Epidermal melanocyte (primary cell): Measurements from ENCODE around the gene LRRC34.

Experiments used
- DNase-seq: peaks from one replicate; pipeline ENCODE4 v3.0.0; 2011; ENCODE audit warnings: low spot score; ENCODE audit not compliant: insufficient read length

The LRRC34 gene

DNA sequence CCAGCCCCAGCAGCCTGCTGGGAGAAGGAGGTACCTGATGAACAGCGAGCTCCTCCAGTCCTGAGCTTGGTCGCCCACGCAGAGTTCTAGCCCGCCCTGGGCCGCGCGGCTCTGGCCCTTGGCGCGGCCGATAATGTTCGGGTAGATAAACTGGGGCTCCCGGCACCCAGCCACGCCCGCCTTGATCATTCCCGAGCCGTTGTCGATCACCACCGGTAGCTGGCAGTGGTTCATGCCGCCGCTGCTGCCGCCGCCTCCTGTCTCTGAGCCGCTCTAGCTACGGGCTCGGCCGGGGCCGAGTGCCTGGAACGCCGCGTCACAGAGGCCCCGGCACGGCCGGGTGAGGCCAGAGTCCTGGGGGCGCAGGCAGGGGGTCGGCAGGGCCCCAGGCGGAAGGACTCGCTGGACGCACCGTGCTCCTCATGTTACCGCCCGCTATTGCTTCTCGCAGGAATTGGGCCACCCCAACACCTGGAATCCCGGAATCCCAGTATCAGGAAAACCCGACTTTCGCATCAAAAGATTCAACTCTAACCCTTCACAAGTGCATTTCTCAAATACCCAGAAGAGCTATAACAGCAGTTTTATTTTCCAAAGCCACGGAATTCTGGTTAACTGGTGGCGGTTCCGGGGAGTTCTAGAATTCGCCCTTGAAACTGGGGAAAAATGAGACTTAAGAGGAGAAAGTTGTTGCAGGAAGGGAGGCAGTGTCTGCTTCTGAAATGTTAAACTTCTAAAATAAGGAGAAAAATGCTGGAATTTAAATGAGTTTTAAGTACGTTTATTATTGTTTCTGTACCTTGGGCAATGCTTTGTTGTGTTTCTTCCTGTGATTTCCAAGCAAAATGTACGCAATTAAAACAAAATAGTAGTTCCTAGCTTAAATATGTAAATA is 43.2 kb downstream of the LRRC34 start, which contains the start of gene ACTRT3:
Gene ACTRT3, minus strand, starts transcription at position 275 of the 895 bp plus-strand sequence. Its CDS starts 41 bp downstream, at position 234.
- DNase-seq: no peak

DNA sequence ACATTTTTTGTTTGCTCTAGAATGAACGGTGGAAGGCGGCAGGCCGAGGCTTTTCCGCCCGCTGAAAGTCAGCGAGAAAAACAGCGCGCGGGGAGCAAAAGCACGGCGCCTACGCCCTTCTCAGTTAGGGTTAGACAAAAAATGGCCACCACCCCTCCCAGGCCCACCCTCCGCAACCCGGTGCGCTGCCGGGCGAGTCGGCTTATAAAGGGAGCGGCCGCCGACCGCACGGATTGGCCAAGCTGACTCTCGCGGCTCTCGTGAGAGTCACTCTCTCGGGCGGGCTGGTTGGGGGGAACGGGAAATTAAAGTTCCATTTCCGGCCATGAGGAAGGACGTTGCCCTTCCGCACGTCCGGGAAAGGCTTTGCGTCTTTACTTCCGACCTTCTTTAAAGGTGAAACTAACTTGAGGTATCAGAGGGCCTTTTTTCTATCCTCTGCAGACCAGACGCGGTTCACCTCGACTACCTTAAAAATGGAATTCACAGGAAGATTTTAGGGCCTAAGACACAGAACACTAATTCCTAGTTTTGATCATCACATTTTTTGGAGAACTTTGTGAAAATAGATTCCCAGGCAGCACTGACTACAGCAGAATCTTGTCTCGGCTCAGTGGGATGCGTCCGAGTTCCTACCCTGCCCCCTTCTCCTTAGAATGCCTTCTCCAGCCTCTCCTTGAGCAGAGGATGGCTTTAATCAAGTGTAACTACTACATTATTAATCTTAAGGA is 47.7 kb downstream of the LRRC34 start, which contains the start of gene TERC:
Gene TERC, minus strand, starts transcription at position 179 of the 731 bp plus-strand sequence.
- DNase-seq: peak; percentile 82

DNA sequence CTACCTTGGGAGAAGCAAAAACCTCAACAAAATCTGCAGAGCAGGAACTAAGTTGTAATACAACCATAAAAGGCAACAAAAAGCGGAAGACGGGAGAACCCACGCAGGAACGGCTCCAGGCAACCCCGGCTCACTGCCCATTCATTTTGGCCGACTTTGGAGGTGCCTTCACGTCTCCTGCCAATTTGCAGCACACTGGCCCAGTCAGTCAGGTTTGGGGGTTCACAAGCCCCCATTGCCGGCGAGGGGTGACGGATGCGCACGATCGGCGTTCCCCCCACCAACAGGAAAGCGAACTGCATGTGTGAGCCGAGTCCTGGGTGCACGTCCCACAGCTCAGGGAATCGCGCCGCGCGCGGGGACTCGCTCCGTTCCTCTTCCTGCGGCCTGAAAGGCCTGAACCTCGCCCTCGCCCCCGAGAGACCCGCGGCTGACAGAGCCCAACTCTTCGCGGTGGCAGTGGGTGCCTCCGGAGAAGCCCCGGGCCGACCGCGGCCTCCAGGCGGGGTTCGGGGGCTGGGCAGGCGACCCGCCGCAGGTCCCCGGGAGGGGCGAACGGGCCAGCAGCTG is 48.3 kb downstream of the LRRC34 start:
- DNase-seq: no peak

DNA sequence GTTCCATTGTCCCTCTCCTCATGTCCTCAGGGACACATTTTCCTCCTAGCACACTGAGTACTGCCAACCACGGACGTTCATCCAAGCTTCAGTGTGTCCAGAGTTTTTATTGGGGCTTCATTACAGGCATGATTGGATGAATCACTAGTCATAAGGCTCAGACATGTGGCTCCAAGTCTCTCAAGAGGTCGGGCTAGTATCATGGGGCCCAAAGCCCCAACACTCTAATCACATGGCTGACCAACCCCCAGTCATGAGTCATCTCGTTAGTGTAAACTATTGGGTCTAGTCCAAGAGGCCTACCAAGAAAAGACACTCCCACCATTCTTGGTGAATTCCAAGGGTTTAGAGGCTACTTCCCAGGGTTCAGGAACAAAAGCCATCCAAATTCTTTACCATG is 52.2 kb downstream of the LRRC34 start:
- DNase-seq: no peak

DNA sequence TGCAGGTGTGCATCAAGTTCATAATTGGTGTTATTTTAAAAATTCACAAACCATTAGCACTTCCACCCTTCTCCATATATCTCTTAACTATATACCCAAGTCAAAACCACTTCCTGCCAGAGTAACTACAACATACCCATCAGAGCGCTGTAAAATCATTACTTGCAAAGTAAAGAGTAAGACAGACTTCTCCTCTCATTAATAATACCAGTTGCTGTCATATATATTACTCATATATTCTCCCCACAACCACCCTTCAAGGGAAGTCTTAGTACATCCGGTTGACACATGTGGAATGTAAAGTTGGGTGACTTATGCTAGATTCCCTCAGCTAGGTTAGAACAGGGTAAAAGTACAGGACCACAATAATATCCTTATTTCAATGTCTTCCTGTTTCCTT is 53.4 kb downstream of the LRRC34 start:
- DNase-seq: no peak

DNA sequence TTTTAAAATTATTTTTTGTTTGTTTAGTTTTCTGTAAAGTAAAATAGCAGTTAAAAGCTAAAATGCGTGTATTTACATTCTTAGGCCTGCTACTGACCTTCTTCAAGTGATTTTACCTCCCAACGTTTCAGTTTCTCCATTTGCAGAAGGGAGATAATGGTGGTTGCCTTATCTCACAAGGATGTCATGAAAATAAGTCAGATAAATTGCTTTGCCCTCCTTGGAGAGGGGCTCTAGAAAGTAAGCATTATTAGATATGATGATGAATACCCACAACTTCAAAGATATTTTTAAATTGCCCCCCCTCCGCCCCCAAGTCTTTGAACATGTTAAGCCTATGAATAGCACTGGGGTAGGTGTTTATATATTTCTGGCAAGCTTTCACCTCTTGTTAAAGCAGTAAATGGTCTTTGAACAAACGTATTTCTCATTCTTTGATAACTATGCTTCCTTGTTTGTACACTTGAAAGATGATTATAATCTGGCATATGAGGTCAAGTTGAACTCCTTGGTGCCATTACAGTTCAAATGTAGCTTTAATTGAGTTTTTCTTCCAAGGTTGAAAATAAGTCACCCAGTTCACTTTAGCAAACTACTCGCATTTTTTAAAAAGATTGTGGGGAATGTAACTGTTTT is 54.2 kb downstream of the LRRC34 start:
- no peak for DNase-seq

DNA sequence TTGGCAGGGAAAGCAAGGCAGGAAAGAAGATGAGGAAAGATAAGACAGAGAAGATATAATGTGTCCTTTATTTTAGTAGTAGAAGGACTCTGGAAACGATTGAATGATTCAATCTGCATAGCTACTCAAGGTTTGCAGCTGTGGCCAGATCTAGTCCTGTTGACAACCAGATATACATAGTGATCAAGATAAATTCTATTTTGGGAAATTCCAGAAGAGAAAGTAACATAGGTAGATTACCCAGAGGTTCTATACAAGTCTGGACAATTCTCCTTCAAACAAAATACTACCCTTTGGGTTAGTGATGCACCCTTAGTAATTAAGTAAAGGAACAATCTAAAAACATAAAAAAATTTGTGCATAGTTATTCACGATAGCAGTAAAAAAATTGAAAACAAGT is 57.2 kb downstream of the LRRC34 start:
- DNase-seq: no peak

DNA sequence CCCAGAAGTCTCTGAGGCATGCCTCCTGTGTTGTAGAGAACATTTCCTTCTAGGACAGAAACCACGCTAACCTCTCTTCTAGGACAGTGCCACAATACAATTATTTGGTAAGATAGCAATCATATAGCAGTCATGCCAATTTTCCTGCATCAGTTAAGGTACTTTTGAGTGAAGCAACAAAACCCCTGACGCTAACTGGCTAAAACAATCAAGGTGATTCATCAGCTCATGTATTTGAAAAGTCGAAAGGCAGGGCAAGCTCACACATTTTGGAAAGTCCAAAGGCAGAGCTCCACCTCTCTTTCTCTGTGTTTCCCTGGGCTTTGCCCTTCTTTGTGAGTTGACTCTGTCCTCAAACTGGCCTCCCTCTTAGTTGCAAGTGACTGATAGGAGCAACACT is 58.0 kb downstream of the LRRC34 start:
- no peak for DNase-seq

DNA sequence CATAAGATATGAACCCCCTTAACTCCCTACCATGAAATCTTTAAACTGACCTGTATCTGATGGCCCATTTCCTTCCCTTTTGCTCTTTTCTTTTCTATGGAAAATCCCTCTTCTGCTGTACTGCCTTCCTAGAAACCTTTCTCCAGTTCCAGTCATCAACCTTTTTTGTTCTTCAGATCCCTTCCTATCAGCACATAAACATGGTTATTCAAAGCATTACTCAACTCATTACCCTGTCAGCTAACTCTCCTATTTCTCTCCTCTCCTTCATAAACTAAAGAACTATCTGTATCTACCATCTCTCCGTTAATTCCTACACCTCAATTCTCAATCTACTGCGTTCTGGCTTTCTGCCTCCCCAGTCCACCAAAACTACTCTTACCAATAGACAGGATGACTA is 60.8 kb downstream of the LRRC34 start:
- DNase-seq: no peak

DNA sequence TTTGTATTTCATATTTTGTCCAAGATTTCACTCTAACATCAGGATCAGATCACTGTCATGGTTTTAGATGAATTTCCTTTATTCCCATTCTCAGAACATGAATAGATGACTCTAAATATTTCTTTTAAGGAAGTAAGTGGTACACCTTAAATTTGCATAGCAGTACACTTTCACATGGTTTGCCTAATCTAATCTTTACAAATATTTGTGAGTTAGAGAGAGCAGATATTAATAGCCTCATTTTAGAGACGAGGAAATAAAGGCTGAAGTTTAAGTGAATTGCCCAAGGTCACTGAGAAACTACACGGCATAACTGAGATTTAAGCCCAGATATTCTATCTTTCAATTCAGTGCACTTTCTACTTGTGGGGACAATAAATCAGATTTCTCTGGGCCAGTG is 62.0 kb downstream of the LRRC34 start:
- DNase-seq: no peak

DNA sequence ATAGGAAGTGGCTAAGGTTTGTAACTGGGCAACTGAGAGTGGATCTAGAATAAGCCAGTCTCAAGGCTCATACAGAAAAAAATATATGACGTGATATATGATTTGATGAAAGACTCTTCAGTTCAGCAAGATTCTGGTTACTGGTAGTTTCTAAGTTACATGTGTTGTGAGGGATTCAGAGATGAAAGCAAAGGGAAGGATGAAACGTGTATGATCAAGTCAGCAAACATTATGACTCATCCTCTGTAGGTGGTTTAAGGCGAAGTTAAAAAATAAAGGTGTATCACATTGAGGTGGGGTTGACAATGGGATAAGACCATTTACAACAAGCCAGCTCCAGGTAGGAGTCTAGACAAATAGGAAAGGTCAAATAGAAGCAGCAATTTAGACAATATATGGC is 64.0 kb downstream of the LRRC34 start:
- no peak for DNase-seq

DNA sequence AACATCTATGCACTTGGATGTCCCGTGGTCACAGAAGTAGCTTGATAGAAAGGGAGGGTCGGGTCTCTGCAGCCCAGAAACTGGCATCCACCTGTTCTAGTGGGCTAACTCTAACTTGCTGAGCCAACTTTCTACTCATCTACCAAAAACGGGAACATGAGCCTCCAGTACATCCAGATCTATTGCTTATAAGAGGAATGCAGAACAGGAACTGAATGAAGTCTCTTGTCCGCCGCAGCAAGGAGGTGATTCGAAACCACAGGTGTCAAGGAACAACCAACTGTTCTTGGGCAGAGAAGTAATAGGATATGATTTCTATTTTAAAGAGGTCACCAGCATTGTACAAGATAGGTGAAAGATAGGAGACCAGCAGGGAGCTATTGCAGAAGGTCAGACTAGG is 65.8 kb downstream of the LRRC34 start:
- DNase-seq: no peak

DNA sequence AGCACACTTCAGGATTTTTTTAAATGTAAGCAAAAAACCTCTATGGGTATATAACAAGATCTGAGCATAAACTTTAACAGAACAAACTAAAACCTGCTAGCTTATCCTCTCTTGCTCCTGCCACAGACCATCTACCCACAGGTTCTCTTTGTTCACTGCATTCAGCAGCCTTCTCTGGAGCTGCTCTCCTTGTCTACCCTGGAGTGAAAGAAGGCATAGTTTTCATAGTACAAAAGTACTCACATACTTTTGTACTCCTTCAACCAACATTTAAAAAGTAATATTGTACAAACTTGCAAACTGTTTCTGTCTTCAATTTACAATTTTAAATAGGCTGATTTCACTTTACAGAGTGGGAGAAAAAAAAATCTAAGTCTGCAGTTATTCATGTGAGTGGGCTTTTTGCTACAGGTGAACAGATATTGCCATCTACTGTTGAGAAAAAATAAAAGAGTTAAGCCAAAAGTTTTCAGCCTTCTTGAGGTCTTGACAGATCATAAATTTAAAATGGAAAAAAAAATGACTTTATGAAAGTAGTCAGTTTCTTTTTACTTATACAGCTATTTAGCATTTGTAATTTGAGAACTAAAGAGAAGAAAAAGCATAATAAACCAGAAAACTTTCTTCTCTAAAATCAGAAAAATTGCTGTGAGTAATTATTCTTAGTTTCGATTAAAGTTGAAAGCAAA is 68.2 kb downstream of the LRRC34 start:
- no peak for DNase-seq
